Spleen (tissue), 7 donors: ENCODE results near the gene AP1M1.

Source experiments
- CTCF ChIP-seq, 11 experiments: fragments of 200-600 bp in 7 of 11; fragments of 450-650 bp in 4 of 11; sonication (generic) in 4 of 11; IDR thresholded peaks in 8 of 11; conservative IDR thresholded peaks in 3 of 11; 1 replicate in 7 of 11; 2 replicates in 4 of 11; pipeline versions ENCODE4 v1.4.0 to v1.8.0; 2016 to 2021; ENCODE audit warnings: antibody characterized with exemption in 11 of 11, inconsistent platforms in 4 of 11, mild to moderate bottlenecking in 1 of 11
- POLR2A ChIP-seq, 3 donors: fragments of 450-650 bp; IDR thresholded peaks; one replicate each; pipeline ENCODE4 v1.5.1; 2017; ENCODE audit warnings: antibody characterized with exemption in 3 of 3, mild to moderate bottlenecking in 1 of 3
- POLR2AphosphoS5 ChIP-seq, 3 donors: sonication (generic); formaldehyde crosslinking; IDR thresholded peaks; one replicate each; pipeline ENCODE4 v1.5.1; 2017; ENCODE audit warnings: antibody characterized with exemption in 3 of 3
- donor health status: DM: no; HTN: no; CAD: no; lungs with moderate emphysema.
- donor health status: DM: no; HTN: no; CAD: no.
- donor health status: DM: no; HTN: no; CAD: no.

DNA sequence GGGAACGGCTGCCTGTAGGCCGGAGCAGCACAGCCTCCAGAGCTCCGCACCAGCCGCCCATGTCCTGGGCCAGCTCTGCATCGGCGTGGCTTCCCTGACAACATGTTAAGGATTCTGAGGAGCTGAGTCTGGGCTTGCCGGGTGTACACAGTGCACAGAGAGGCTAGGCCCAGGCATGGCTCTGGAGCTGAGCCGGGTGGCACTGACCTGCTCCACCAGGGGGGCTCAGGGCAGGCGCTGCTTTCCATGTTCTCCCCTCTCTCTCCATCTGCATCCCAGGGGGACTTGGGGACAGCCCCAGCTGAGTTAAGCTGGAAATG, 31.6 kb downstream of the AP1M1 start:
- TF ChIP-seq POLR2A (IDR thresholded peaks at IDR 0.05) (no peak), CTCF (IDR thresholded peaks at IDR 0.05 in 8 of 11, conservative IDR thresholded peaks at IDR 0.05 in 3 of 11) (no peak), POLR2AphosphoS5 (IDR thresholded peaks at IDR 0.05) (no peak)
